HG03060 (cell line): ENCODE results near the gene IRX6.

ENCODE experiments used
- ATAC-seq: cut with Tn5 transposase; IDR thresholded peaks from one replicate; pipeline ENCODE4 v1.9.1; 2021; ENCODE audit warnings: low read depth, moderate number of reproducible peaks; ENCODE audit not compliant: unreplicated experiment

The IRX6 gene

GRCh38 chr16:55323637-55324271 lies at the start of gene IRX6:
TSS of gene IRX6 (plus strand) at chr16:55324203. CDS start at chr16:55325092, 889 bp downstream.
- ATAC-seq: no peak

- ATAC-seq: no peak
Observed at GRCh38 chr16:55274391-55274790, 49.6 kb upstream of the IRX6 start.

- ATAC-seq: no peak
Observed at GRCh38 chr16:55275167-55275566, 48.8 kb upstream of the IRX6 start.

- no peak for ATAC-seq
Observed at GRCh38 chr16:55275869-55276268, 48.1 kb upstream of the IRX6 start.

GRCh38 chr16:55277536-55277935 lies 46.5 kb upstream of the IRX6 start:
- no peak for ATAC-seq

GRCh38 chr16:55279598-55279997 lies 44.4 kb upstream of the IRX6 start:
- ATAC-seq: no peak

- no peak for ATAC-seq
Observed at GRCh38 chr16:55280587-55280986, 43.4 kb upstream of the IRX6 start.

GRCh38 chr16:55282441-55282840 lies 41.6 kb upstream of the IRX6 start:
- no peak for ATAC-seq

GRCh38 chr16:55283812-55284717 lies 39.9 kb upstream of the IRX6 start:
- ATAC-seq: no peak

GRCh38 chr16:55284718-55285099 lies 39.3 kb upstream of the IRX6 start:
- no peak for ATAC-seq

GRCh38 chr16:55285586-55285985 lies 38.4 kb upstream of the IRX6 start:
- ATAC-seq: no peak

GRCh38 chr16:55289353-55289752 lies 34.6 kb upstream of the IRX6 start:
- no peak for ATAC-seq

- no peak for ATAC-seq
Observed at GRCh38 chr16:55291847-55292246, 32.2 kb upstream of the IRX6 start.

- ATAC-seq: no peak
Observed at GRCh38 chr16:55292491-55292890, 31.5 kb upstream of the IRX6 start.

GRCh38 chr16:55294129-55294528 lies 29.9 kb upstream of the IRX6 start:
- ATAC-seq: no peak

- no peak for ATAC-seq
Observed at GRCh38 chr16:55294931-55295342, 29.1 kb upstream of the IRX6 start.

GRCh38 chr16:55297062-55297909 lies 26.7 kb upstream of the IRX6 start:
- ATAC-seq: no peak

GRCh38 chr16:55297910-55298479 lies 26.0 kb upstream of the IRX6 start:
- ATAC-seq: no peak

GRCh38 chr16:55301385-55302008 lies 22.5 kb upstream of the IRX6 start:
- no peak for ATAC-seq

- ATAC-seq: no peak
Observed at GRCh38 chr16:55302635-55303034, 21.4 kb upstream of the IRX6 start.
